ENCODE results near the gene PPP1CB. TPM values are rescaled to one million over a fixed set of nuclear protein-coding genes. Genes with fewer than 3 reads are reported as not detected.

The PPP1CB gene
- total RNA-seq, 1 experiment from 2014 or later, result 274 TPM

DNA sequence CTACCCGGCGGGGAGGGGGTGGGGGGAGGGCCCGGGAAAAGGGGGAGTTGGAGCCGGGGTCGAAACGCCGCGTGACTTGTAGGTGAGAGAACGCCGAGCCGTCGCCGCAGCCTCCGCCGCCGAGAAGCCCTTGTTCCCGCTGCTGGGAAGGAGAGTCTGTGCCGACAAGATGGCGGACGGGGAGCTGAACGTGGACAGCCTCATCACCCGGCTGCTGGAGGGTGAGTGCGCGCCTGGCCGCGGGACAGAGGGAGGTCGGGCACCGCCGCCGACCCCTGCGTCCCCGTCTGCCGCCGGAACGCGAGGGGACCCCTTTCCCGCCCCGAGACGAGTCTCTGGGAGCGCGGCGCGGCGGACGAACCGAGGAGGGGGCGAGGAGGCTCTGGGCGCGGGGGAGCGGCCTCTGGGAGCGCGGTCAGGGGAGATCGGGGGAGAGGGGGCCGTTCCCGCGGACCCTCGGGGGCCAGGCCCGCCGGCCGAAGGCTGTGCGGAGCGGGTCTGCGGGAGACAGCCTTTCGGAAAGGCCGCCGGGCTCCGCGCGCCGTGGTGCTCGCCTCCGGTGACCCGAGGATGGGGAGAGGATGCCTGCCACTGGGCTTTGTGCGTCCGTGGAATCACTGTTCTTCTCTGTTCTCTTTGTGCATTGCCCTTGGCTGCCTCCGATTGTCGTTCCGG lies 463 bp downstream of the PPP1CB start:
- no peaks in the 10 kb centered on the region for H3K9me3 ChIP-seq (replicated peaks)
- peak overlapping the region; percentile 97 for H3K27ac ChIP-seq
- H3K4me1 ChIP-seq, result peaks cover 17% of the 10 kb centered on the region
- H3K36me3 ChIP-seq, result peaks cover 6% of the 10 kb centered on the region; the same call in 1 of the 2 replicates
- H3K27me3 ChIP-seq, result no peaks in the 10 kb centered on the region
- peak overlapping the region; percentile 100 for H3K4me3 ChIP-seq
- peak; percentile 53 to 59 for DNase-seq

- Histone ChIP-seq H3K36me3 (peaks cover 6% of the 10 kb centered on the region; the same call in 1 of the 2 replicates), H3K4me3 (peak overlapping the region; percentile 100), H3K4me1 (peaks cover 17% of the 10 kb centered on the region), H3K27ac (peak overlapping the region; percentile 97), H3K27me3 (no peaks in the 10 kb centered on the region), H3K9me3 (replicated peaks) (no peaks in the 10 kb centered on the region)
- DNase-seq, result peak in 1 of 2 experiments; percentile 41
Observed at GRCh38 chr2:28752631-28753376, 1.2 kb downstream of the PPP1CB start.

DNA sequence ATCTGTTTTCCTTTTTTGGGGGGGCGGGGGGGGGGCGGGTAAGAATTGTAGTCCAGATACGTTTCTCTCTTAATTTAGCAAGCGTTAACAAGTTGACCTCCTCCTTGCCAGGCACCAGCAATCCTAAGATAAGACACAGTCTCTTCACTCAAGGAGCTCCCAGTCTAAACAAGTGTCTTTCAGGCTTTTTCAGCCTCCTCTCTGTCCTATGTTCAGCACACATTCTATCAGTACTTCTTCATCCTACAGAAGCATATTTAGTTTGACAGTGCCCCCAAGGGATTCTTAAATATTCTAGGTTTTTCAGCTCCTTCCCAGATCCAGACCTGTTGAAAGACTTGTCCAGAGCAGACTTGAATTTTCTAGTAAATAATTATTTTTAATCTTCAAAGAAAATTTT lies 2.7 kb downstream of the PPP1CB start:
- H3K4me3 ChIP-seq, result no peak overlapping the region
- H3K27ac ChIP-seq, result no peak overlapping the region

GRCh38 chr2:28755421-28755820 lies 3.8 kb downstream of the PPP1CB start:
- Histone ChIP-seq H3K27me3 (no peaks in the 10 kb centered on the region), H3K4me1 (peaks cover 12% of the 10 kb centered on the region), H3K27ac (no peak overlapping the region), H3K36me3 (peaks cover 12% of the 10 kb centered on the region), H3K4me3 (no peak overlapping the region), H3K9me3 (replicated peaks) (no peaks in the 10 kb centered on the region)
- DNase-seq, result peak in 1 of 2 experiments; percentile 21

More for the DNA sequence above, 2.7 kb downstream of the PPP1CB start:
- peak in 1 of 2 experiments; percentile 16 for DNase-seq
- Histone ChIP-seq H3K27me3 (no peaks in the 10 kb centered on the region), H3K9me3 (replicated peaks) (no peaks in the 10 kb centered on the region), H3K36me3 (peaks cover 6% of the 10 kb centered on the region; the same call in 1 of the 2 replicates), H3K4me1 (peaks cover 17% of the 10 kb centered on the region)

- no peak for DNase-seq
- H3K27ac ChIP-seq, result no peak overlapping the region
- H3K36me3 ChIP-seq, result peaks cover 21% of the 10 kb centered on the region
- peaks cover 12% of the 10 kb centered on the region for H3K4me1 ChIP-seq
- H3K4me3 ChIP-seq, result no peak overlapping the region
- no peaks in the 10 kb centered on the region for H3K27me3 ChIP-seq
- no peaks in the 10 kb centered on the region for H3K9me3 ChIP-seq (replicated peaks)
Observed at GRCh38 chr2:28758459-28758858, 6.8 kb downstream of the PPP1CB start.

DNA sequence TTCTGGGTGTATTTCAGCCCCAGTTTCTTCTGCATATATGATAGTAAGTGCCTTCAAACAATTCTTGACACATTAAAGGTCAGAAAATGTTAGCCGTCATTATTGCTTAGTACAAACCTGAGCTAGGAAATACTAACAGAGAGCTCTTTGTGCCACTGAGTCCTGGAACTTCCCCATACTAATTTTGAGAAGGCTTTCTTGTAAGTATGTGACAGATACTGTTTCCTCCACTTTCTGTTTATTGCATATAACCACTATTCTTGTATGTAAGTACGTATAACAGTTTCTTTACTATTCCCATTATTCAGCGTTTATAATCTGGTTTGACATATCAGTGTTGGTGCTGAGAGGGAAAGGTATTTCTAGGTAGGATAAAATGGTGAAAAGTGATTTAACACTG lies 9.8 kb downstream of the PPP1CB start:
- H3K27ac ChIP-seq, result no peak overlapping the region
- peaks cover 23% of the 10 kb centered on the region for H3K36me3 ChIP-seq
- no peaks in the 10 kb centered on the region for H3K4me1 ChIP-seq
- H3K27me3 ChIP-seq, result no peaks in the 10 kb centered on the region
- DNase-seq, result no peak
- no peak overlapping the region for H3K4me3 ChIP-seq
- no peaks in the 10 kb centered on the region for H3K9me3 ChIP-seq (replicated peaks)

GRCh38 chr2:28764909-28765711 lies 13.5 kb downstream of the PPP1CB start:
- DNase-seq, result no peak
- H3K27me3 ChIP-seq, result no peaks in the 10 kb centered on the region
- peaks cover 27% of the 10 kb centered on the region; the same call in 1 of the 2 replicates for H3K36me3 ChIP-seq
- H3K4me3 ChIP-seq, result no peak overlapping the region
- H3K4me1 ChIP-seq, result no peaks in the 10 kb centered on the region
- H3K9me3 ChIP-seq (replicated peaks), result peaks cover 4% of the 10 kb centered on the region; the same call in 1 of the 2 replicates
- no peak overlapping the region for H3K27ac ChIP-seq

DNA sequence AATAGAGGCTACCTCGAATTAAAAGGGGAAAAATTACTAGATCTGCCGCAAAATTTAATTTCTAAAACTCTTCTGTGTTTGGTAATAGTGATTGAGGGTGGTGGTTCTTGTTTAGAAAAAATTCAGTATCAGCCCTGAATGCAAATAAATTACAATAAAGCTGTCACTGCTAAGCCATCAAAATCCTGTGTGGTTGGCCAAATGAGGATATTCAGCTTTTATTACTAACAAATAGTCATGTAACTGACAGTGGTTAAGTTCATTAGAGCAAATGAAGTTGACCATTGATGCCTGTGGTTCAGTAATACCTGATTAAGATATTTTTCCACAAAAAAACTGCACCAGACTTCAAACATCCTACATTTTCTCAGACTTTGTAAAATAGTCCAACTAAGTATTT lies 14.4 kb downstream of the PPP1CB start:
- DNase-seq, result no peak
- H3K9me3 ChIP-seq (replicated peaks), result peaks cover 4% of the 10 kb centered on the region; the same call in 1 of the 2 replicates
- no peaks in the 10 kb centered on the region for H3K4me1 ChIP-seq
- peaks cover 20% of the 10 kb centered on the region; the same call in 1 of the 2 replicates for H3K36me3 ChIP-seq
- H3K27me3 ChIP-seq, result no peaks in the 10 kb centered on the region
- no peak overlapping the region for H3K27ac ChIP-seq
- no peak overlapping the region for H3K4me3 ChIP-seq

GRCh38 chr2:28767337-28767736 lies 15.7 kb downstream of the PPP1CB start:
- no peak overlapping the region for H3K27ac ChIP-seq
- H3K4me1 ChIP-seq, result no peaks in the 10 kb centered on the region
- peaks cover 15% of the 10 kb centered on the region; the same call in 1 of the 2 replicates for H3K36me3 ChIP-seq
- H3K27me3 ChIP-seq, result no peaks in the 10 kb centered on the region
- DNase-seq, result no peak
- peaks cover 4% of the 10 kb centered on the region; the same call in 1 of the 2 replicates for H3K9me3 ChIP-seq (replicated peaks)
- H3K4me3 ChIP-seq, result no peak overlapping the region

GRCh38 chr2:28768422-28768821 lies 16.8 kb downstream of the PPP1CB start:
- Histone ChIP-seq H3K27ac (no peak overlapping the region), H3K36me3 (peaks cover 17% of the 10 kb centered on the region; the same call in 1 of the 2 replicates)
- DNase-seq, result no peak

GRCh38 chr2:28768952-28769351 lies 17.3 kb downstream of the PPP1CB start:
- no peak overlapping the region for H3K4me3 ChIP-seq
- no peak overlapping the region for H3K27ac ChIP-seq
- H3K36me3 ChIP-seq, result peaks cover 17% of the 10 kb centered on the region; the same call in 1 of the 2 replicates
- no peak for DNase-seq
- peaks cover 4% of the 10 kb centered on the region; the same call in 1 of the 2 replicates for H3K9me3 ChIP-seq (replicated peaks)
- no peaks in the 10 kb centered on the region for H3K4me1 ChIP-seq
- H3K27me3 ChIP-seq, result no peaks in the 10 kb centered on the region

More at GRCh38 chr2:28768422-28768821, 16.8 kb downstream of the PPP1CB start:
- no peaks in the 10 kb centered on the region for H3K4me1 ChIP-seq
- H3K9me3 ChIP-seq (replicated peaks), result peaks cover 4% of the 10 kb centered on the region; the same call in 1 of the 2 replicates
- no peak overlapping the region for H3K4me3 ChIP-seq
- H3K27me3 ChIP-seq, result no peaks in the 10 kb centered on the region

DNA sequence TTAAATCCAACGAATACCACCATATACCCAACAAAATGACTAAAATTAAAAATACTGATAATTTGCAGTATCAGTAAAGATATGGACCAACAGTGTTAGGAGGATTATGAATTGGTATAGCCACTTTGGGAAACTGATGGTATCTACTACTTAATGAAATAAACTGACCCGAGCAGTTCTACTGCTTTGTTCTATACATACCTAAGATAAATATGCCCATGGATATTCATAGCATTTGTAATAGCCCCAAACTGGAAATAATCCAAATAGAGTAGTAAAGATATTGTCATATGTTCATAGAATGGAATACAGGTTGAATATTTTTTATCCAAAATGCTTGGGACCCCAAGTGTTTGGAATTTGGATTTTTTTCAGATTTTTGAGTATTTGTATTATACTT lies 20.7 kb downstream of the PPP1CB start:
- H3K4me1 ChIP-seq, result no peaks in the 10 kb centered on the region
- peaks cover 4% of the 10 kb centered on the region; the same call in 1 of the 2 replicates for H3K9me3 ChIP-seq (replicated peaks)
- H3K36me3 ChIP-seq, result peaks cover 22% of the 10 kb centered on the region
- no peak overlapping the region for H3K27ac ChIP-seq
- H3K4me3 ChIP-seq, result no peak overlapping the region
- no peak for DNase-seq
- H3K27me3 ChIP-seq, result no peaks in the 10 kb centered on the region

DNA sequence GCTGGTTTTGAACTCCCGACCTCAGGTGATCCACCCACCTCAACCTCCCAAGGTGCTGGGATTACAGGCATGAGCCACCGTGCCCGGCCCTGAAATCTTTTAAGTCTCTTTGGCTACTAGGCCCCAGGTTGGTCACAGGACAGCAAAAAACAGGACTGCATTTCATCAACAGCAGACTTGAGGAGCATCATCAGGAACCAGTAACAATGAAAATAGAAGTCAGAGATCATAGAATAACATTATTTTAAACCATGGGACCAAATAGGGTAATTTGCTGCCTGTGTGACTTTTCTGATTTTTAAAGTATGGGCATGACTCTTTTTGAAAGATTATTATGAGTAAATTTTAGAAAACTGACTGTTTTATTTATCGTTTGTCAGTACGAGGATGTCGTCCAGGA lies 24.8 kb downstream of the PPP1CB start:
- peaks cover 52% of the 10 kb centered on the region for H3K36me3 ChIP-seq
- H3K4me1 ChIP-seq, result no peaks in the 10 kb centered on the region
- H3K27ac ChIP-seq, result no peak overlapping the region
- H3K4me3 ChIP-seq, result no peak overlapping the region
- DNase-seq, result no peak
- H3K9me3 ChIP-seq (replicated peaks), result no peaks in the 10 kb centered on the region
- H3K27me3 ChIP-seq, result no peaks in the 10 kb centered on the region

GRCh38 chr2:28778392-28778791 lies 26.8 kb downstream of the PPP1CB start:
- Histone ChIP-seq H3K4me3 (no peak overlapping the region), H3K9me3 (replicated peaks) (no peaks in the 10 kb centered on the region), H3K4me1 (no peaks in the 10 kb centered on the region), H3K27me3 (no peaks in the 10 kb centered on the region), H3K36me3 (peaks cover 65% of the 10 kb centered on the region), H3K27ac (no peak overlapping the region)
- DNase-seq, result no peak
